Fibroblast of lung (primary cell): ENCODE results near the gene SLC22A1. TPM values are rescaled to one million over a fixed set of nuclear protein-coding genes. Genes with fewer than 3 reads are reported as not detected.

Source experiments
- DNase-seq, 2 donors: peaks; one replicate each; pipeline versions ENCODE4 v3.0.0 to v3.0.0-alpha.2; 2010; ENCODE audit warnings: low read depth in 2 of 2
- H2AFZ ChIP-seq: 2 replicates; pipeline ENCODE4 v1.5.1; 2012; ENCODE audit warnings: low read length, control low read depth, inconsistent platforms
- H3K27ac ChIP-seq: 2 replicates; pipeline ENCODE4 v1.5.1; 2011; ENCODE audit warnings: low read length, control low read depth; ENCODE audit not compliant: insufficient read depth
- H3K27me3 ChIP-seq: 2 replicates; pipeline ENCODE4 v1.5.1; 2011; ENCODE audit warnings: mild to moderate bottlenecking, low read length; ENCODE audit not compliant: control insufficient read depth, insufficient read depth
- H3K36me3 ChIP-seq: 2 replicates; pipeline ENCODE4 v1.5.1; 2011; ENCODE audit warnings: low read length; ENCODE audit not compliant: control insufficient read depth, insufficient read depth
- H3K4me1 ChIP-seq: 2 replicates; pipeline ENCODE4 v1.5.1; 2011; ENCODE audit warnings: low read length; ENCODE audit not compliant: control insufficient read depth, insufficient read depth; ENCODE audit errors: extremely low read depth
- H3K4me2 ChIP-seq: 2 replicates; pipeline ENCODE4 v1.5.1; 2011; ENCODE audit warnings: low read length, control low read depth; ENCODE audit not compliant: insufficient read depth; ENCODE audit errors: extremely low read depth
- H3K4me3 ChIP-seq, 4 experiments: fragments of 200-600 bp in 1 of 4; sonication (generic) in 1 of 4; replicated peaks in 1 of 4; 2 replicates each; pipeline ENCODE4 v1.5.1; 2011 to 2016; ENCODE audit warnings: low read length in 4 of 4, low read depth in 3 of 4, mild to moderate bottlenecking in 3 of 4, control low read depth in 2 of 4, inconsistent platforms in 1 of 4, mixed read lengths in 1 of 4; ENCODE audit not compliant: insufficient read depth in 1 of 4; ENCODE audit errors: control extremely low read depth in 1 of 4
- H3K79me2 ChIP-seq: 2 replicates; pipeline ENCODE4 v1.5.1; 2012; ENCODE audit warnings: mild to moderate bottlenecking, low read length, inconsistent platforms; ENCODE audit not compliant: control insufficient read depth, insufficient read depth
- H3K9ac ChIP-seq: 2 replicates; pipeline ENCODE4 v1.5.1; 2011; ENCODE audit warnings: mild to moderate bottlenecking, low read length, control low read depth; ENCODE audit not compliant: insufficient read depth
- H3K9me3 ChIP-seq: 2 replicates; pipeline ENCODE4 v1.5.1; 2012; ENCODE audit warnings: low read depth, low read length; ENCODE audit not compliant: control insufficient read depth, insufficient read depth
- H4K20me1 ChIP-seq: 2 replicates; pipeline ENCODE4 v1.5.1; 2011; ENCODE audit warnings: low read length; ENCODE audit not compliant: control insufficient read depth, insufficient read depth; ENCODE audit errors: extremely low read depth
- EZH2 ChIP-seq: IDR thresholded peaks from 2 replicates; pipeline ENCODE4 v1.5.1; 2012; ENCODE audit warnings: low read length, control low read depth, mild to moderate bottlenecking; ENCODE audit errors: missing control alignments
- polyA plus RNA-seq, 2 donors: library from polyadenylated mRNA; depleted of rRNA in 1 of 2; stranded (reverse) in 1 of 2; unstranded in 1 of 2; fragments of >200 nt; gene quantifications; 2 replicates each; pipeline ENCODE4 v1.2.1, GENCODE V29; 2011 to 2012; ENCODE audit warnings: missing spikeins in 1 of 2
- total RNA-seq: library from RNA; depleted of rRNA; stranded (reverse); fragments of >200 nt; gene quantifications from 2 replicates; pipeline ENCODE4 v1.2.1, GENCODE V29; 2014
- TF ChIP-seq, protein P1 (sequence below), 2 donors: IDR thresholded peaks in 1 of 2; conservative IDR thresholded peaks in 1 of 2; 1 replicate in 1 of 2; 2 replicates in 1 of 2; pipeline ENCODE4 v1.5.1; 2011 to 2012; ENCODE audit warnings: low read length in 2 of 2, control low read depth in 1 of 2, inconsistent platforms in 1 of 2, low read depth in 1 of 2, mild to moderate bottlenecking in 1 of 2

Gene SLC22A1
- total and polyA plus RNA-seq, 2 donors (not counting 1 experiment from before 2014, with no cell fraction given), result 0.06 to 0.50 TPM

DNA sequence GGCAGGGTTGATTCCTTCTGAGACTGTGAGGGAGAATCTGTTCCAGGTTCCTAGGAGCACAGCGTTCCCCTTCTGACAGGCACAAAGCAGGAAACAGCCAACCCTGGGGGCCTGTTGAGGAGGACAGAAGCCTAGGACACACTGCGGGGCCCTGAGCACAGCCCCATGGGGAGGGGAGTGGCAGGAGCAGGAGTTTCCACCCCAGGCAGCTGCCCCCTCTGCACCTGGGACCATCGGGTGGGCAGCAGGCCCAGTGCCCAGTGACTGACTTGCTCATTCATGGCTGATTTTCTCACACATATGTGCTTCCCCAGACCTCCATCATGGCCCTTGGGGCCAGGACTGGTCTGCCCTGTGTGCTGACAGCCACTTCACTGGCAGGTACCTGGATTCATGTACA lies 6.2 kb upstream of the SLC22A1 start:
- Histone ChIP-seq H4K20me1 (no peaks in the 10 kb centered on the region), H3K4me2 (no peak overlapping the region), H3K79me2 (no peaks in the 10 kb centered on the region), H3K27me3 (no peaks in the 10 kb centered on the region), H3K4me1 (no peaks in the 10 kb centered on the region), H3K4me3 (no peak overlapping the region), H3K9ac (no peak overlapping the region), H2AFZ (no peak overlapping the region), H3K9me3 (no peaks in the 10 kb centered on the region), H3K36me3 (peaks cover 2% of the 10 kb centered on the region), H3K27ac (no peak overlapping the region)
- no peak for DNase-seq
- TF ChIP-seq, protein P1, sequence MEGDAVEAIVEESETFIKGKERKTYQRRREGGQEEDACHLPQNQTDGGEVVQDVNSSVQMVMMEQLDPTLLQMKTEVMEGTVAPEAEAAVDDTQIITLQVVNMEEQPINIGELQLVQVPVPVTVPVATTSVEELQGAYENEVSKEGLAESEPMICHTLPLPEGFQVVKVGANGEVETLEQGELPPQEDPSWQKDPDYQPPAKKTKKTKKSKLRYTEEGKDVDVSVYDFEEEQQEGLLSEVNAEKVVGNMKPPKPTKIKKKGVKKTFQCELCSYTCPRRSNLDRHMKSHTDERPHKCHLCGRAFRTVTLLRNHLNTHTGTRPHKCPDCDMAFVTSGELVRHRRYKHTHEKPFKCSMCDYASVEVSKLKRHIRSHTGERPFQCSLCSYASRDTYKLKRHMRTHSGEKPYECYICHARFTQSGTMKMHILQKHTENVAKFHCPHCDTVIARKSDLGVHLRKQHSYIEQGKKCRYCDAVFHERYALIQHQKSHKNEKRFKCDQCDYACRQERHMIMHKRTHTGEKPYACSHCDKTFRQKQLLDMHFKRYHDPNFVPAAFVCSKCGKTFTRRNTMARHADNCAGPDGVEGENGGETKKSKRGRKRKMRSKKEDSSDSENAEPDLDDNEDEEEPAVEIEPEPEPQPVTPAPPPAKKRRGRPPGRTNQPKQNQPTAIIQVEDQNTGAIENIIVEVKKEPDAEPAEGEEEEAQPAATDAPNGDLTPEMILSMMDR (conservative IDR thresholded peaks at IDR 0.05 in 1 of 2, IDR thresholded peaks at IDR 0.05 in 1 of 2; ENCODE audit: low read depth in 1 of 2, low read length in 2 of 2), result no peak
- TF ChIP-seq EZH2, result no peak

DNA sequence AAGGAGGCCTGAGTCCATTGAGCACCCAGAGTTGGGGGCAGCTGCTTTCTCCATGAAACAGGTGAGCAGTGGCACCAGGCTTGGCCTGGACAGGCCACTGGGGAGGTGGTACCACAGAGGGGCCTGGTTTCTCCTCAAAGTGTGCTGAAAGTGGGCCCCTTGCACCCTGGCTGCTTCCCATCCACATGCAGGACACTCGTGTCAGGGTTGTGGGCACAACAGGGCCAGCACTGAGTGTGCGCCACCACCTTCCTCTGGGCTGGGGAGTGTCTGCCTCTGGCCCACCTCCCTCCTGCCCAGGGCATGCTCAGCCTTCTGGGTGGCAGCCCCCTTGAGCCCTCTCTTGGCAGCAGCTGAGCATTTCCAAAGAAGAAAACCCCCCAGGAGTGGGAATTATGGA lies 5.2 kb upstream of the SLC22A1 start:
- no peak overlapping the region for H3K4me2 ChIP-seq
- TF ChIP-seq, protein P1 (conservative IDR thresholded peaks at IDR 0.05 in 1 of 2, IDR thresholded peaks at IDR 0.05 in 1 of 2; ENCODE audit: low read depth in 1 of 2, low read length in 2 of 2), result no peak
- TF ChIP-seq EZH2, result no peak
- DNase-seq, result no peak
- no peak overlapping the region for H3K27ac ChIP-seq
- H3K27me3 ChIP-seq, result no peaks in the 10 kb centered on the region
- no peaks in the 10 kb centered on the region for H3K9me3 ChIP-seq
- no peak overlapping the region for H3K9ac ChIP-seq
- no peaks in the 10 kb centered on the region for H4K20me1 ChIP-seq
- no peaks in the 10 kb centered on the region for H3K79me2 ChIP-seq
- no peak overlapping the region for H2AFZ ChIP-seq
- H3K4me1 ChIP-seq, result no peaks in the 10 kb centered on the region
- peaks cover 2% of the 10 kb centered on the region for H3K36me3 ChIP-seq
- H3K4me3 ChIP-seq, result no peak overlapping the region

DNA sequence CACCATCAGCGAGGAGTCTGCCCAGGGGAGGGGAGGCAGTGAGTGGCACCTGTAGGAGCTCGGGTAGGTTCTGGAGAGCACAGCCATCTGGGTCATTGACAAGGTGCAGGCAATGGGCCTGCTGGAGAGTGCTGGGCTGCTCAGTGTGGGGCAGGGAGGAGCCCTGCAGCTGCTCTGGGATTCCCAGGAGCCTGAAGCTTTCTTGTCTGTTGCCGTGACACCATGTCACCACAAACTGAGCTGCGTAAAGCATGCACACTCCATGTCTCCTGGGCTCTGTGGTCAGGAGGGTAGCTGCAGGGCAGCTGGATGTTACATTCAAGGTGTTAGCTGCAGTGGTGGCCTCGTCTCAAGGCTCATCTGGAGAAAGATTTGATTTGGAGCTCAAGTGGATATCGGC lies 4.5 kb upstream of the SLC22A1 start:
- Histone ChIP-seq H3K27me3 (no peaks in the 10 kb centered on the region), H3K27ac (no peak overlapping the region), H3K9ac (no peak overlapping the region), H4K20me1 (no peaks in the 10 kb centered on the region), H3K36me3 (peaks cover 2% of the 10 kb centered on the region), H3K4me2 (no peak overlapping the region), H3K9me3 (no peaks in the 10 kb centered on the region), H3K4me1 (no peaks in the 10 kb centered on the region), H2AFZ (no peak overlapping the region), H3K4me3 (no peak overlapping the region), H3K79me2 (no peaks in the 10 kb centered on the region)
- DNase-seq, result no peak
- no peak for TF ChIP-seq EZH2
